ENCODE results near the gene LATS2.

DNA sequence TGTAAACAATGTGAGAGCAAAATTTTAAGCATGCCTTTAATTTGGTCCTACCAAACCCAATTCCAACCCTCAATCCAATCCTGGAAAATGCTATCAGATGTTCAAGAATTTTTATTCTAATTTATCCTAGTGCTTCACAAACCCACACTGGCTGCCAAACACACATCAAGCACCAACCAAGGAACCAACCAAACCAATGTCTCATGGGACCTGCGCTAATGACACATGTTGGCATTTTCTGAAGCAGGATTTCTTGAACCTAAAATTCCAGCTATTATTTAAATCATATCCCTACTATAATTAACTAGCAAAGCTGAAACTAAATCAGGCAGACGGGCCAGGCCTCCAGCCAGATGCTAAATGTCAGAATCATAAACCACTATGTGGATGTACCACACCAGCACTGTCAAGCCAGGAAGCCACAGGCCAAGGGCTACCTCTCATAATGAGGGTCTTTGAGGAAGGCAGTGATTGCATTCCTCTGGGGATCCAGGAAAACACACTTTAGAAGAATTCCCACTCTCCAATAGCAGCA lies 5.8 kb downstream of the LATS2 start:
- TF ChIP-seq POLR2AphosphoS5 (IDR thresholded peaks at IDR 0.05; ENCODE audit: low read depth, low read length) = no peak
- TF ChIP-seq TAF1 (IDR thresholded peaks at IDR 0.05; ENCODE audit: borderline replicate concordance, insufficient read depth, low read length) = no peak
- no peak for TF ChIP-seq SIN3A (IDR thresholded peaks at IDR 0.05; ENCODE audit: borderline replicate concordance, insufficient read depth, low read length)
- TF ChIP-seq, protein P1, sequence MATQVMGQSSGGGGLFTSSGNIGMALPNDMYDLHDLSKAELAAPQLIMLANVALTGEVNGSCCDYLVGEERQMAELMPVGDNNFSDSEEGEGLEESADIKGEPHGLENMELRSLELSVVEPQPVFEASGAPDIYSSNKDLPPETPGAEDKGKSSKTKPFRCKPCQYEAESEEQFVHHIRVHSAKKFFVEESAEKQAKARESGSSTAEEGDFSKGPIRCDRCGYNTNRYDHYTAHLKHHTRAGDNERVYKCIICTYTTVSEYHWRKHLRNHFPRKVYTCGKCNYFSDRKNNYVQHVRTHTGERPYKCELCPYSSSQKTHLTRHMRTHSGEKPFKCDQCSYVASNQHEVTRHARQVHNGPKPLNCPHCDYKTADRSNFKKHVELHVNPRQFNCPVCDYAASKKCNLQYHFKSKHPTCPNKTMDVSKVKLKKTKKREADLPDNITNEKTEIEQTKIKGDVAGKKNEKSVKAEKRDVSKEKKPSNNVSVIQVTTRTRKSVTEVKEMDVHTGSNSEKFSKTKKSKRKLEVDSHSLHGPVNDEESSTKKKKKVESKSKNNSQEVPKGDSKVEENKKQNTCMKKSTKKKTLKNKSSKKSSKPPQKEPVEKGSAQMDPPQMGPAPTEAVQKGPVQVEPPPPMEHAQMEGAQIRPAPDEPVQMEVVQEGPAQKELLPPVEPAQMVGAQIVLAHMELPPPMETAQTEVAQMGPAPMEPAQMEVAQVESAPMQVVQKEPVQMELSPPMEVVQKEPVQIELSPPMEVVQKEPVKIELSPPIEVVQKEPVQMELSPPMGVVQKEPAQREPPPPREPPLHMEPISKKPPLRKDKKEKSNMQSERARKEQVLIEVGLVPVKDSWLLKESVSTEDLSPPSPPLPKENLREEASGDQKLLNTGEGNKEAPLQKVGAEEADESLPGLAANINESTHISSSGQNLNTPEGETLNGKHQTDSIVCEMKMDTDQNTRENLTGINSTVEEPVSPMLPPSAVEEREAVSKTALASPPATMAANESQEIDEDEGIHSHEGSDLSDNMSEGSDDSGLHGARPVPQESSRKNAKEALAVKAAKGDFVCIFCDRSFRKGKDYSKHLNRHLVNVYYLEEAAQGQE (IDR thresholded peaks at IDR 0.05; ENCODE audit: insufficient read depth in 1 of 2, low read depth in 2 of 2, low read length in 2 of 2) = no peak
- no peak for TF ChIP-seq FOXP2 (optimal IDR thresholded peaks at IDR 0.05; ENCODE audit: borderline replicate concordance, extremely low read depth, extremely low read length, insufficient read depth)
